Neural progenitor cell (in vitro differentiated cells): ENCODE measurements around the gene RRAS.

Experiments used
- EZH2 ChIP-seq: fragments of 200-600 bp; sonication (generic); IDR thresholded peaks from 2 replicates; pipeline ENCODE4 v1.6.1; 2017; ENCODE audit warnings: antibody characterized with exemption, mild to moderate bottlenecking, moderate library complexity
- TF ChIP-seq, protein P1 (sequence below): fragments of 200-600 bp; sonication (generic); IDR thresholded peaks from 2 replicates; pipeline ENCODE4 v1.5.1; 2017; ENCODE audit warnings: antibody characterized with exemption, mild to moderate bottlenecking

DNA sequence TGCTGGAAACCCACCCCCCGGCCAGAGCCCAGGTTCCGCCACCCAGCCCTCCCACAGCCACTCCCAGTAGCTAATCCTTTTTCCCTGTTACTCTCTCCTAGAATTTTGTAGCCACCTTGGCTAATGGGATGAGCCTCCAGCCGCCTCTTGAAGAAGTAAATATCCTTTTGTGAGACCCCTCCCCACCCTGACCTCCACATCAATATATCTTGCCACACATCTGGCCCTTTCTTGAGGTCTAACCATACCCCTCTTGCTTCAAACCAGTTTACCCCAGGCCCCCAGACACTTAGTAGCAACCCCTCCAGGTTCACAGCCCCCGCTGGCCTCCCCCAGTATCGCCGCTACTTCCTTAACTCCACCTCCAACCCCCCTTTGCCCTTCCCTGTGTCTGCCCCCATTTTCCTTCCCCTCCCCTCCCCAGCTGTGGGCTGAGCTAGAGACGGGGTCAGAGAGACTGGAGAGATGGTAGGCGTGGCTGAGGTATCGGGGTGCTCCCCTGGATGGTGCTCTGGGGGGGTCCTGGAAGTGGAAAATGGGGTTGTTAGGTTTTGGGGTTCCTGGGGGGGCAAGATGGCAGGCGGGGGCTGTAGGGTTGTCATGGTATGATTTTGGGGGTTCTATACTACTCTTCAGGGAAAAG, 39.9 kb upstream of the RRAS start:
- TF ChIP-seq, protein P1, sequence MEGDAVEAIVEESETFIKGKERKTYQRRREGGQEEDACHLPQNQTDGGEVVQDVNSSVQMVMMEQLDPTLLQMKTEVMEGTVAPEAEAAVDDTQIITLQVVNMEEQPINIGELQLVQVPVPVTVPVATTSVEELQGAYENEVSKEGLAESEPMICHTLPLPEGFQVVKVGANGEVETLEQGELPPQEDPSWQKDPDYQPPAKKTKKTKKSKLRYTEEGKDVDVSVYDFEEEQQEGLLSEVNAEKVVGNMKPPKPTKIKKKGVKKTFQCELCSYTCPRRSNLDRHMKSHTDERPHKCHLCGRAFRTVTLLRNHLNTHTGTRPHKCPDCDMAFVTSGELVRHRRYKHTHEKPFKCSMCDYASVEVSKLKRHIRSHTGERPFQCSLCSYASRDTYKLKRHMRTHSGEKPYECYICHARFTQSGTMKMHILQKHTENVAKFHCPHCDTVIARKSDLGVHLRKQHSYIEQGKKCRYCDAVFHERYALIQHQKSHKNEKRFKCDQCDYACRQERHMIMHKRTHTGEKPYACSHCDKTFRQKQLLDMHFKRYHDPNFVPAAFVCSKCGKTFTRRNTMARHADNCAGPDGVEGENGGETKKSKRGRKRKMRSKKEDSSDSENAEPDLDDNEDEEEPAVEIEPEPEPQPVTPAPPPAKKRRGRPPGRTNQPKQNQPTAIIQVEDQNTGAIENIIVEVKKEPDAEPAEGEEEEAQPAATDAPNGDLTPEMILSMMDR = no peak
- TF ChIP-seq EZH2 = no peak
